GM19023 (cell line): ENCODE results near the gene PIGC.

Experiments used
- ATAC-seq: cut with Tn5 transposase; IDR thresholded peaks from one replicate; pipeline ENCODE4 v1.9.1; 2021; ENCODE audit warnings: mild to moderate bottlenecking, moderate library complexity; ENCODE audit not compliant: unreplicated experiment

PIGC gene

DNA sequence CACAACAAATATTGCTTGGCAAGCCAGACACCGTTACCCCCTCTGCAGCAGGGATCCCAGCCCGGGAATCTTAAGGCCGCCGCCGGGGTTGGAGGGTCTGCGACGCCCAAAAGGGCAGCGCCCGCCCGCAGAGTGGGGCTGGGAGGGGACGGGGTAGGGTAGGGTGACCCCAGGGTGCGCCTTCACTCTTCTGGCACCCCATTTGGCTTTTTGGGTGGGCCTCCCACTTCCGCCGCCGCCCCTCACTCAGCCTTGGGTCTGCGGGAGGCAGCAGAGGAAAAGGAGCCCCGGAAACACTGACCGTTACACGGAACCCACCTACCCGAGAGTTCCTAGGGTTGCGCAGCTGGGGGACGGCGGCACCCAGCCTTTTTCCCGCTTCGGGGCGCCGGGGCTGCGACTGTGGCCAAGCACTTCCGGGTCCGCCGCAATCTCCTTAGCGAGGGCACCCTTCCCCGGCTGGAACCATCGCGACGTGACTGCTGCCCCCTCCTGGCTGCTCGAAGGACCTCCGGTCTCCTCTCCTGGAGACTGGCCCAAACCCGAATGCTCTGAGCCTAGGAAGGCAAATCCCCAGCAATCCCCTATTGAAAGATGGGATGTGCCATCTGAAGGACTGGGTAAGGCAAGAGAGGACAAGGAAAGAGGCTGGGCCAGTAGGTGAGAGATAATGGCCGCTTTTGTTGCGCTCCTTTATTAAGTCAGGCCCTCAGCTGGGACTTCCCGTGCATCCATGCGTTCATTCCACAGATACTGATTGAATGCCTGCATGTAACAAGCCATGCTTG is at the start of gene PIGC:
Gene PIGC, minus strand, starts transcription at position 404 of the 788 bp plus-strand sequence. CDS start 1,447 bp downstream, outside the sequence.
- peak; percentile 100 for ATAC-seq

DNA sequence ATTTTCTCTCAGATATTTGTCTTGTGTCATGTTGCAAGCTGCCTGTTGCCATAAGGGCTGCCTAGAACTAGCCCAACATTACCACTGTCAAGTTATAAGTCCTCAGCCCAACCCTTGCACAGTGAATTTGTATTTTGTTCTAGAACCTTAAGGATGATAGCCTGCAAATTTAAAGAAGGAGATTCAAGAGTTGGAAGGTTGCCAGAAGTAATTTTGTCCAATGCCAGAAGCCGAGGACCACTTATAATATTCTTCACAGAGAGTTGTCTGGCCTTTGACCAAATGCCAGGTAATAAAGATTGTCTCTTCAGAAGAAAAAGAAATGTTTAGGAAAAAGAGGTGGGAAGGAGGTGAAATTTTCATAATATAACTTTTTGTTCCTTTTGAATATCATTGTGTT is 48.6 kb upstream of the PIGC start:
- no peak for ATAC-seq

DNA sequence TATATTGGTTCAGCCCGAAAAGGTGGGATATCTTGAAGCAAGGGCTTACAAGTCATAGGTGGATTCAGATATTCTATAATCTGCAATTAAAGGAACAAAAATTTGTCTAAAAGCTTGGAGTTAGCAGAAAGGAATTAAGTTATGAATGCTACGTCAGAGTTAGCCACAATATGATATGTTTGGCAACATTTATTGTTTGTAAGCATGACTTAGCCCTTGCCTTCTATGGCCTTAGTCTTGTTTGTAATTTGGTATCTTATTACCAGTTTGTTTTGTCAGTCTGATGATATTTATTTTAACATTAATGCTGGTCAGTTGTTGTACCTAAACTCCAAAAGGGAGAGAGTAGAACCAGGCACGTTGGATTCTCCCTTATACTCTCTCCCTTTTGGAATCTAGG is 46.0 kb upstream of the PIGC start:
- ATAC-seq, result no peak

DNA sequence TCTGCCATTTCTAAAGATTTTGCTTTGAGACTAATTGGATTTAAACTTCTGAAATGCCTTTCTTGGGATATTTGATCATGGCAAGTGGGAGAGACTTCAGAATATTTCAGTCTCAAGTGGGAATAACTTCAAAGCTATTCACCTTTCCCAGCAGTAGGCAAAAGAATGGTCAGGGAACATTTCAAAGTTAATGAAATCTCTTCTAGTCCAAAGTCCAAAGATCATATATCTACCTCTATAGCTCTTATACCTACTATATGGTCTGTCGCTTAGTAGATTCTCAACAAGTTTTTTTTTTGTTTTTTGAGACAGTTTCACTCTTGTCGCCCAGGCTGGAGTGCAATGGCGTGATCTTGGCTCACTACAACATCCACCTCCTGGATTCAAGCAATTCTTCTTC is 44.5 kb upstream of the PIGC start:
- no peak for ATAC-seq

DNA sequence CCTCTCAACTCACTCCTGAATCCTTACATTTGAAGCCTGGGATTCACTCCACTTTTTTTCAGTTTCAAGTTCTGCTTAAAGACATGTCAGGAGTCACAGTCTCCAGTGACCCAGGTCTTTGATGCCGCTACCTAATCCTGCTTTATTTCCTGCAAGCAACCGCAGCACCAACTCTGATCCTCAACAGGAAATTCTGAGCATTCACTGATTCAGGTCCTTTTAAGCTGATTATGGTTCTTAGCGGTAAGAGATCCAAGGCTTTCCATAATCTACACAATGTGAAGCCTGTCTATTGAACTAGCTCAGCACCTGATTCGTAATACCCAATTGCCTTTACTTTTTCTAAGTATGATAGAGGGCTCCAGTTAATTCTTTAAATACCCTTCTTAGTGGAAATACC is 43.7 kb upstream of the PIGC start:
- ATAC-seq, result no peak

DNA sequence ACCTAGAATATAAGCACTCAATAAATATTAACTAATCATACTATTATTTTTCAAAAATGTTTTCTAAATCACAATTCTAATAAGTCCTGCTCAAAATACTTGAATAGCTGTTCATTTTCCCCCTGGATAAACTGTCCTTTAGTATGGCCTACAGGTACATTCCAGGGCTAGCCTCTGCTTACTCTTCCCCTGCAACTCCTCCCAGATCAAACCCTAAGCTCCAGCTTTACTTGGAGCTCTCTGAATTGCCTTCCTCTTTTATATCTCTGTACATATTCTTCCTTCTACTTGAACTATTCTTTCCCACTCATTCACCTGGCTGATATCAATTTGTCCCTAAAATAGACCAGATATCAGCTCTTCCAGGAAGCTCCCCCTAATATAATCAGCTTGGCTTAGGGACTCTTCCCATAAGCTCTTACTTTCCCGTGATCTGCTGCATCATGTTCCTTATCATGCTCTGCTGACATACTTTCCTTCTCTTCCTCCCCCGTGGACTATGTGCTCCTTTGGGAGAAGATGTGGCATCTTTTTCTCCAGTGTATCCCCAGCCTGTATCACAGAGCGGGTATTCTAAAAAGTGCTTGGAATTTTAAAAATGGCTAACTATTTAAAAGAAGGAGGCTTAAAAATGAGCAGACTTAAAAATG is 43.1 kb upstream of the PIGC start:
- ATAC-seq, result no peak

DNA sequence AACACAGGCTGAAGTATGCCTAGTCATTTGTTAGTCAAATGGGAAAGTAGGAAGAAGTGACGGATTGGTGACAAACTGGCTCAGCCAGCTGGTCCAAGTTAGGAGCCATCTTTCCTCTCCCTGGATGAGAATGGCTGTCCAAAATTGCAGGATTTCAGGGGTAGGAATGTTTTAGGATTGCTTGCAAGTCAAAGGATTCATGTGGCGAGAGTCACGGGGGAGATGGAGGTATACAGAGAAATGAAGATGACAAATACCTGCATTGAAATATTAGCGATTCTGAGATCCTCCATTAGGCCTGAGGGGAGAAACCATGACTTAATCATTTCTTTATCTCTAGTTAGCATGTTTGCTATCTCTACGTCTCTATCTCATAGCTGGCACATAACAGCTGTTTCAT is 41.8 kb upstream of the PIGC start:
- no peak for ATAC-seq

DNA sequence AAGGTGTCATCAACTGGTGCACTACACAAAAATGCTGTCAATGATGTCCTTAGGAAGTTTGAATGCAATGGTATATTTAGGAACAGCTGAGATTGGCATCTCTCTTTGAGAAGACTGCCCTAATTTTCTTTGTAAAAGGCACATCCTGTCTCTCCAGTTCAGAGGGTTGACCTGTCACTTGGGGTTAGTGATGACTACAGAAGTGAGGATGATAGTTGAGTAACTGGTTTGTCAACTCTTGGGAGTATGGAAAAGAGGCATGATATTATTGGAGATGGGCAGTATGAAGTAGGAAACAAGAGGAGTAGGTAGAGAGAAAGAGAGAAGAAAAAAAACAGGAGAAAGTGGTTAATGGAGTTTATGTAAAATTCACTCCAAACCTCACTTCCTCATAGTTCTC is 40.4 kb upstream of the PIGC start:
- no peak for ATAC-seq

DNA sequence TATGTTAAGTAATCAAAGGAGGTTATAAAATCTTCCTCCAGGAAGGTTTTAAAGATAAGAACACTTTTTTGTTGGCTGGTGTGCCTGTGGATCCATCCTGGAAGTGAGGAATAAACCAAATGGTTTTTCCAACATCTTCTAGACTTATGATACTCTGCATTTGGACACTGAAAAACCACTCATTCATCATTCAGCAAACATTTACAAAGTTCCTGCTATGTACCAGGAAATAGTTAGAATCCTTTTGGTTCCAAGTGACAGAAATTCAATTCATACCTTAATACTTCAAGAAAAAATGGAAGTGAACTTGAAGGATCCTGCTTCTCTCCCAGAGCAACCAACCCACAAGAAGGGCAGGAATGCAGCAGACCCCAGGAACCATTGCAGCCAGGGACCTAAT is 39.6 kb upstream of the PIGC start:
- no peak for ATAC-seq

DNA sequence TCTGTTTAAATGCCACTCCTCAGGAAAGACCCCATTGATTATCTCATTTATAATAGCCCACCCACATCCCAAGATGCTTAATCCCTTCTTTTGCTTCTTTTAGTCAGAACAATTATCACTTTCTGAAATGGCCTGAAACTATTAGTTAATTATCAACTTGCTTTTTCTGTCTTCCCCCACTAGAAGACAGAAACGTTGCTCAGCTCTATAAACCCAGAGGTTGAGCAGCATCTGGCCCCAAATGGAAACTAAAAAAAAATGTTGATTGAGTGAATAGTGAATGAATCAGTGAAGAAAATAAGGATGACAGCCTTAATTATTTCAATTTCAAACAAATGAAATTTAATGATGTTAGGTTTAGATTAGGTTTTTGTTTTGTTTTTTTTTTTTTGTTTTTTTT is 38.2 kb upstream of the PIGC start:
- ATAC-seq, result no peak

DNA sequence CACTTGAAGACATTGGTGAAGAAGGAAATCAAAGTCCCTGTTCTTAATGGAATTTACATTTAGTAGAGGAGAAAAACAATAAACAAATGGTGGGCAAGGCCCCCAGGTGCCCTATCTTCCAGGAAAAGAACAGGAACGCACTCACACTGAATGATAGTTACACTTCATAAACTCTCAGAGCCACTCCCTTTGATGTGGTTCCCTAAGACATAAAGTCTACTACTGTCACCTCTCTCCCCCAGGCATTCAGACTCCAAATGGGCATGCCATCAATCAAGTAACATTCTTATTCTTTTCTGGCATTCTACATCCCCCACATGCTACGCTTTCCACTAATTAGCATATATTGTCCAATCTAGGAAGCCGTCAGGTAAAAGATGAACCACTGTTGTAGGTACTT is 36.6 kb upstream of the PIGC start:
- no peak for ATAC-seq

DNA sequence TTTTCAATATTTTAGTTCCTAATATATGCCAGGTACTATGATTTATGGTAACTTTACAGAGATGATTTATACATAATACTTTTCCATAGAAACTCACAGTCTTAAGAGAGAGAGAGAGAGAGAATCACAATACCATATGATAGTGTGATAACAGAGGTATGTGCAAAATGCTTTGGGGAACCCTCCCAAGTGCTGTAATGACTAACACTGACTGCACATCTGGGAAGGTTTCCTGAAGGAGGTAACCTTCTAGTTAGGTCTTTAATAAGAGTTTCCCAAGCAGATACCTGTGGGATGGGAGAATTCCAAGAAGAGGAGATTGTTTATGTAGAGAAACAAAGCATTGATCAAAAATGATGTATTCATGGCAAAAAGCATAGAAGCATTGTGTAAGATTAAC is 34.6 kb upstream of the PIGC start:
- ATAC-seq, result no peak

DNA sequence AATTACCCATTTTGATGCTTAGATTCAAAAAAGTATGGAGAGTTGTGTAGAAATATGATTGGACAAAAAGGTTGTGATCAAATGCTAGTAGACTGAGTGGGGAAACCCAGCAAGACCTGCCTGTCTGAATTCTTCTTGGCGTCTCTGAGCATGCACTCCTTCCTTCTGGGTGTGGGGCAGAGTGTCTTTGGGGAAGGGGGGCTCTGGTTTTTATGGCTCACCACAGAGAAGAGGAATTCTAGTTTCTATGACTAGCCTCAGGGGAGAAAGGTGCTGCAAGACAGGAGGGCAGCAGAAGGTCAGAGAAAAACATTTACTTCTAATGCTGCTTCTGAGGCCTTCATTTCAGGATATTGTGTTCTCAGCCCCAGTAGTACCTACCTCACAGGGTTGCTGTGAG is 33.9 kb upstream of the PIGC start:
- ATAC-seq, result no peak

DNA sequence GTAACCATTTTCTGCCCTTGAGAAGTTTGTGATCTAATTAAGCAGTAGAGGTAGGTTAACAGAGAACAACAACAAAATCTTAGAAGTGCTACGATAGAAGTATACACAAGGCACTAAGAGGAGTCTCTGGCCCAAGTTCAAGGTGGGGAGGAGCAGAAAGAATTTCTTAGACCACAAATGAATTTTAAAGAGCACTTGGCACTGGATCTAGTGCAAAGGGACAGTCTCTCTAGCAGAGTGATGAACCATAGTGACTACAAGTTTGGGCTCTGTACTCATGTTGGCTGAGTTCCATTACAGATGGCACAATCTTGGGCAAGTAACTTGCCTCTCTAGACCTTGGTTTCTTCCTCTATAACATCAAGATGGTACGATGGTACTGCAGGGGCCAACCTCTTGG is 33.3 kb upstream of the PIGC start:
- no peak for ATAC-seq

DNA sequence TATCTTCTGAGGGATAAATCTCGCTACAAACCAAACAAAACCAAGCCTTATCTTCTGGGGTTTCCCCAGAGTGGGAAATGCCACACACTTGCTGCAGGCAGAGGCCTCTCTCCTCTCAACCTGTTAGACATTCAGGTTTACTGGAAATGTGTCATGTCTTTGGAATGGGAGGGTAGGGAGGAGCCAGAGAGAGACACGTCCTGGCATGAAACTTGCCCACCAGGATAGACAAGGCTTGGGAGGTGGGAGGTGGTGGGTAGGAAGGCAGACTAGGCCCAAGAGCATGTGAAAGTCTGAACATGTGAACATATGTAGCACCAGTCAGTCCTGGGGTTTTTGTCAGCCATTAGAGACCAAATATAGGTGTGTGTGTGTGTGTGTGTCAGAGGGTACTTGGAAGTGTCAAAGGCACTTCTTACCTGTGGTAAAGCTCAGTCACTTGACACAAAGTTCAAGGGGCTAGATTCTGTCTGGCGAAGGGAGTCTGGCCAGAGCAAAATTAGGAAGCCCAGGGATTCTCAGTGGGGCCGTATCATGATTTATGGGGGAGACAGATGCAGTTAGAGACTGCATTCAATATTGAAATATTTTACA is 32.4 kb upstream of the PIGC start:
- no peak for ATAC-seq

DNA sequence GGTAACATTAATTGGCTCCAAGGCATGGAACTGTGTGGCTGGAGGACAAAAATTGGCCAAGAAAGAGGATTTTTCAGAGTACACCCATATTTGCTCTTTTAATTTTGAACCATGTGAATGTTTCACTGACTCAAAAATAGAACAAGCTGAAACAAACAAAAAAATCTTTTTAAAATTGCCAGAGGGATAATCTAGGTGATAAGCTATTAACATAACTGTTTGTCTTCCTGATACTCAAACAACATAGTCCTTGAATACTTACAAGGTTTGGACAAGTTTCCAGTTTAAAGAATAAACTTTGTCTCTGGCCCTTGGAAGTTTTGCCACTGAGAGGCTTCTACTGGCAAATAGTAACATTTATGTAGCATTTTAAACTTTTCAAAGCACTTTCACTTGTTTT is 30.0 kb upstream of the PIGC start:
- ATAC-seq, result no peak

DNA sequence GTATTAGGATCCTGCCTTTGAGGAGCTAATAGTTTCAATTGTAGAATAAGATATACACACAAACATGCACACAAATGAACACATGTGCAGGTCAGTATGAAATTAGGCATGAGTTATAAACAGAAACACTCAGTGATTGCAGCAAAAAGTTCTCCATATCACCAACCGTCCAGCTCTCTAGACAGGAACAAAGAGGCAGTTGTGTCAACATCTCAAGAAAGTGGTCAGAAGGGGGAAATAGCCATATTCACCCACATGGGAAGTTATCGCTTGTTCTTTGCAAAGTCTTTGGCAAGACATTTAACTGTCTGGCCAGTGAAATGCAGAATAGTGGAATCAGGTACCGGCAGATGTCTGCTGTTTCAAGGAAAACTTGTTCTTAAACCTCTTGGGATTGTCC is 29.4 kb upstream of the PIGC start:
- no peak for ATAC-seq

DNA sequence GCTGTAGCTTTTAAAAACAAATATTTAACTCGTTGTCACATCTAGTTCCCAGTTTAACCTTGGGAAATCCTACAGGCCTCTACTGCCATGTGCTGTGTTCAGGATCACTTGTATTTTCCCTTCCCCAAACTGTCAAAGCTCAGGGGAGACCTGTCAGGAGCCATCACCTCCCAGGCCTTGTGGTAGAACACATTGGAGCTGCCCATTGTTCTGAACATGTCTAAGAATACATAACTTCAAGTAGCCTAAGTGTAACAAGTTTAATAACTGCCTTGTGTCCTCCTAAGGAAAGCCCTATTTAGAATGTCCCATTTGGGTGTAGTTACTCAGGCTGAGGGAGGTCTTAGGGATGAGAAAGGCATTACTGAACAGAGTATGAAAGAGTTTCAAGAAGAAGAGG is 28.6 kb upstream of the PIGC start:
- no peak for ATAC-seq

DNA sequence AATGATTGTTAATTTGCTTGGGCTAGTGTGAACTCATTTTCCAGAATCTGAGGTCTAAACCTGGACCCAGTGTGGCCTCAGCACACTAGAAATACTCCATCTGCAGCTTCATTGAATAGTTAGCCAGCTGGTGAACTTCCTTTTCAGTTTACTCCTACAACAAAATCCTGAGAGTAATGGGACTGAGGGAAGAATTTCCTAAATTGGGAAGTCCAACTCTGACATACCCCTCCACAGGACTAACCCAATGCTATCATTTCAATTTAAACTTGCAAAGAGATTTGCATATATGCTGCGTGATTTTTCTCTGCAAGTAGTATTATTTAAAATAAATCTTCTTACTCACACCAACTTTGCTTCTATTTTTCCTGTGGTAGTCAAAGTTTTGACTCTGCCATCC is 27.8 kb upstream of the PIGC start:
- no peak for ATAC-seq

DNA sequence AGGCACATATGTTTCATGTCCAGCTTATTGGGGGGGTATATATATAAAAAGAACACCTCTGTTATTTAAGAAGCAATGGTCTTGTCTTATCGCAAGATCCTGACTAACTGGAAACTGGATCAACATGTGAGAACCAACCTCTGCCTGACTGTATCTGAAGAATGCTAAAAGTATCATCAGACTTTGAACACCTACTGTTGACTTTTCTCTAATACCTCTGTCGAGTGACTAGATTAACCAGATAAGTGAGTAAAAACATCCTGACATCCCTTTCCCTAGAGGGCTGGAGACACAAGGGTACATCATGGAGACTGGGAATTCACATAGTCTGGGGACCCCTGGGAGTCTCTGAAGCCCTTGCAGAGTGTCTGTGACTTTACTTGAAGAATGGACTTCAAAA is 26.3 kb upstream of the PIGC start:
- ATAC-seq, result no peak

DNA sequence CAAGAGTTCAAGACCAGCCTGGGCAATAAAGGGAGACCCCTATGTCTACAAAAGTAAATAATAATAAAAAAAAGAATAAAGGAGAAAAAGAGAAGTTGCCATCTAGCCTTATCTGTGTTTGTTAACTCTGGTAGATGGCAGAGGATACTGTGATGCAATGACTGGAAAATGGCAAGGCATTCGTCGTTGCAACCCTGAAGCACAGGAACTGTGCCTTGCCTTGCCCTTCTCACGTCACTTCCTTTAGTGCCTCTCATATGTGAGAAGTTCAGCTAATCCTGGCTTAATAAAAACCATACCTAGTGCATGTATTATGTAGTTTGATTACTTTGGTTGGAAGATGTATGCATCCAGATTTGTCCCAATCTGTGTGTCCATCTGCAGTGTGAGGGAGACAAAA is 25.8 kb upstream of the PIGC start:
- no peak for ATAC-seq

DNA sequence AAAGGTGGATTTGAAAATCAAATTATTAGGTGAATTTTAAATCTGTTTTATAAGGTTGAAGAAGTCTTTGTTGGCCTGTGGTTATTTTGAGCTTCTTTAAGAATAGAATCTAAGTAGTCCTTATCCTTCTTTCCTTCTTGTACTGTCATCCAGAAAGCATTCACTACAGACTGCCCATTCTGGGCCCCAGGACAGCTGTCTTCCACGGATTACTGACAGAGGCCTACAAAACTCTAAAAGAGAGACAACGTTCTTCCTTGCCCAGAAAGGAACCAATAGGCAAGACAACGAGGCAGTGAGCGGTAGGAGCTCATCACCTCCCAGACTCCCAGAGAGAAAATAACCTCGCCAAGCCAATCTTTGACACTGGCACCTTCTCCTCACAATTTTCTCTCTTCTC is 24.4 kb upstream of the PIGC start:
- ATAC-seq, result no peak
